NCI-H2029 (cell line): ENCODE results near the gene RPS19BP1.

Experiments used
- DNase-seq: peaks from one replicate; lab custom pipeline; 2025; lab: John Stamatoyannopoulos, UW

The RPS19BP1 gene

DNA sequence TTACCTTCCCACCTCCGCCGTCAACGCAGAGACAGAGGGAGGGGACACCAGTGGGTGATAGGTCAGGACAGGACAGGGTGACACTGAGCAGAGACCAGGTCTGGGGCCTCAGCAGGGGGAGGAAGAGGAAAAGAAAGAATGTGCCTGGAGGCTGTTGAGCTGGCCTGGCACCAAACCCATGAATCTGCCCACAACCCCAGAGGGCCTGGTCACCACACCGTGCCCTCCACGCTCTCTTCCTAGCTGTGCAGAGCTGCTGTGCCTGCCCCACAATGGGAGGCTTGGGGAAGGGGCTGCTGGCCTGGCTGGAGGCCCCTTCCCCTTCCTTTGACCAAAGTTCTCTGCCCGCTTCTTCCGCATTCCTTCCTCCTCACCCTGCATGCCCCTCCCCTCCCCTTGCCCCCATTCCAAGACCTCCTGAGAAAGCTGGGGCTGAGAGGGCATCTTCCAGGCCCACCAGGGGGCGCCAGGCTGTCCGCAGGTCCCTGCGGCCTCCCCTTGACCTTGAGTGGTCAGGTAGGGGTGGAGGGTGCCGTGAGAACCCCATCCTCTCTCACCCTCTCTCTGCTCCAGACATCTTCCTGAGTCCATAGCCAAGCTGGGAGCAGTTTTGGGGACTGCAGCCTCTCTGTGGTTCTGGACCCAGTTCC, 27.0 kb upstream of the RPS19BP1 start:
- DNase-seq, result no peak

GRCh38 chr22:39558950-39559349, 26.4 kb upstream of the RPS19BP1 start:
- DNase-seq, result no peak

DNA sequence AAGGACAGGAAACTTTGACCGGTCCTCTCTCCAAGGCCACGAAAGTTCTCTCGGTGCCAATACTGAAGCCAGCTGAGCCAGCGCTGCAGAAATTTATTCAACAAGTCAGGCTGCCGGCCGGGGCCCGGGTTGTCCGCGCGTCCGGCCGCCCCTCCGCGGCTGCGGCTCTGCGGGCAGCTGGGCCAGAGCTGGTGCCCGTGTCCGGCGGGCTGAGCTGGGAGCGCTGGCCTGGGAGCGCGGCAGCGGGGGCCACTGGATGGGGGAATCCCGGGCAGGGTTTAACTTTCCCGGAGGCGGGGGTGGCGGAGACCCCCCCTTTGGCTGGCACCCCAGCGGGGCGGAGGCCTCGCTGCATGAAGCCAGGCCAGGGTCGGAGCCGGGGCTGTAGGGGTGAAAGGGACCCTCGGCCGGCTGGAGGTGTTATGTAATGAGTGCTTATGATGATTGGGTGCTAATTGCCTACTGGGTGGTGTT, 25.7 kb upstream of the RPS19BP1 start:
- DNase-seq, result no peak

DNA sequence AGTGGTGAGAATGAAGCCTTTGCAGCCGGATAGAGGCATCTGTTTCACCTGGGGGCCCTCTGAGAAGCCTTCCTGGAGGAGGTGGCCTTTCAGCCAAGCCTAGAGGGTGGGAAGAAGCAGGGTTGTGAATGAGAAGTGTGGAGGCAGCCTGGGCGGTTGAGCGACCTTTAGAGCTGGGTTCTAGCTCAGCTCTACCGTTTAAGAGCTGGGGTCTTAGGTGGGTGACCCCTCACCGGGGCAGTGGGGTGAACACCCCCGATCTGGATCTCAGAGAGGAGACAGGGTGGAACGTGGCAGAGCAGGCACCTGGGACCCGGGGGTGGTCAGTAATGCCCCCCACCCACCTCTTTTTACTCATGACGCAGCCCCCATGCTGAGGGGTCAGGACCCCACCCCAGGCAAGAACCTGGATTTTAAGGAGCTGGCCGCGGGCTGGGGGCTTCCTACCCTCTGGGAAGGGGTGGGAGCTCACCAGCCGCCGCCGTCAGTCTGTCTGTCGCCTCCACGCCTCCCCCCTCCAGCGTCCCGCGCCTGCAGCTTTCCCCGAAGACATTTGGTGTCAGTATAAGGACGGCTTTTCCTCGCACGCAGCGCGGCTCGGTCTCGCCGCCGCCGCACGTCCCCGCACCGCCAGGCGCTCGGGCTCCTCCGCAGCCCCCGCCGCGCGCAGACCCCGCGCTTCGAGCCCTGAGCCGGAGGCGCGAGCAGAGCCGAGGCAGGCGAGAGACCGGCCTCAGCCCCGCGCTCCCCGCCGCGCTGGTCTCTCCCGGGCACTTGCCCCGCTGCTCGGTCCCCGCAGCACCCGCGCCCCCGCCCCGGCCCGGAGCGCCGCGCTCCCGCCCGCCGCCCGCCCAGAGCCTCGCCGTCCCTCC, 24.7 kb upstream of the RPS19BP1 start:
- DNase-seq, result no peak

- DNase-seq, result no peak
These were observed 21.6 kb upstream of the RPS19BP1 start for GRCh38 chr22:39554151-39554550.

GRCh38 chr22:39553429-39553828, 20.9 kb upstream of the RPS19BP1 start:
- DNase-seq, result no peak

DNA sequence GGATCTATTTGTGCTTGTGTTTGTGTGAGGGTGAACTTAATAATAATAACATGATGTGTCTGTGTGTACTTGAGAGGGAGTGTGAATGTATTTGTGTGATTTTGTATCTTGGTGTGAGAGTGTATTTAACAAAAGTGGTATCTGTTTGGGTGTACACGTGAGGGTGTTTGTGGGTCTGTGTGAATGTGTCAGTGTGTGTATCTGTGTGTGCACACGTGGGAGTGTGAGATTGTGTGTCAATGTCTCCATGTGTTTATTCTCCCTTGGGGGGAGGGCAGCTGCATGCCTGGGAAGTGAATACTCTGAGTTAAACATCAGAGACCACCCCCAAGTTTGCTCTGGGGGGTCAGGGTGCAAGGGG, 15.0 kb upstream of the RPS19BP1 start:
- DNase-seq, result no peak

DNA sequence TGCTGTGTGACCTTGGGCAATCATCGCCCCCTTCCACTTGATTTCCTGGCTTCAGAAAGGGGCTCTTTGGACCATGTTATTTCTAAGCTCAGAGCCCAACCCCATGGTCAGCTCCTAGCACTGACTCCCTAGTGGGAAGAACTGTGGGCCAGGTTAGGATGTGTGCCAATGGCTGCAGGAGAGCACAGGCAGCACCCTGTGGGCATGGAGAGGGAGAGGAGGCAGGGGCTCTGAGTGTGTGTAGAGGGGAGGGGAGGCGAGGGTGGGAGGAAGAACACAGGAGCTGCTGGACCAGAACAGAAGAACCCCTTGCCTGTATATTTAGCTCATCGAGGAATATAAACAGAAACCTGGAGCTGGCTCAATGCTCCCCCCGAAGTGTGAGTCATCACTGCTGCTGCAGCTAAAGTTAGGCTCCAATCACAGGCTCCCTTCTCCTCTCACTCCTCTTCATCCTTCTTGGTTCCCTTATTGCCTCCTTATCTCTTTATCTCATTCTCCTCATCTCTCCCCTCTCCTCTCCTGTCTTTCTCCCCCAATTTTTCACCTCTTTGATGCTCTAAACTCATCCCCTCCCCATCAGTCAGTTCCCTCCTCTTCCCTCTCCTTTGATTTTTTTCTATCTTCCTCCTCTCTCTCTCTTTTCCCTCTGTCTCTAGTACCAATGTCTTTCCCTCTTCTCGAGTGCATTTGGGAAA, 14.5 kb upstream of the RPS19BP1 start:
- no peak for DNase-seq

DNA sequence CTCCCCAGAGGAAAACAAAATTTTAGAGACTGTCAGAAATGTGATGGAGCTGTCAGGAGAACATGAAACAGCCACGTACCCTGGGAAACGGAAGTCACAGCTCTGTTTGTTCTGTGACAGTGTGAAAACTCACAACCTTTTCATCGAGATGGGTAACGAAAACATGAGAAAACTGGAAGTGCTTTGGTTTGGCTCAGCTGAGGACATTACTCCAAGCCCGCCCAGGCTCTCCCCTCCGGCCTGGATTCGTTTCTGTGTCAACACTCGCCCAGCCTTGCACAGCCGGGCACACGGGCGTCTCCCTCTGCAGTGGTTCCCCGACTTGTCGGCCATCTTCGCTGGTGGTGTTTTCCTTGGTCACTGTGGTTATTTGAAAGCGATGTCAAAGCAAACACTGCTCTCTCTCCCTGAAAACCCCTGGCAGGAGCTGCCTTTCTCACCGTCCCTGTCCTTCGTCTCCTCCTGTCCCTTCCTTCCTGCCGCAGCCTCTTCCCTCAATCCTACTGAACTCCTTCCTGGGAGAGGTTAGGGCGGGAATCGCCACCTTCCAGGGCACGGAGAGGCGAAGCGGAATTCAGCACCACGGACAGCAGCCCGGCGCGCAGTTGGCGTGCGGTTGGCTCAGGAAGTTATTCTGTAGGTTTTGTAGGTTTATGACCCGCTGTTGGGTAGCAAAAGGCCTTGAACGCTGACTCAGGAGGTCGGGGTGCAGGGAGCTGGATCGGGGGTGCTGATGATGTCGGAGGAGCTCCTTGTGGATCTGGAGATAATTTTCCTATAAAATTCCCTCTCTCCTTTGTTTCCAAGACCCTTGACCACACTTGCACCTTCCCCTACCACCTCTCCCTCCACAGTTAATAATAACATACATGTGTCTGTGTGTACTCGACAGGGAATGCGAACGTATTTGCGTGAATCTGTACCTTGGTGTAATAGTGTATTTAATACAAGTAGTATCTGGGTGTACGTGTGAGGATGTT, 13.1 kb upstream of the RPS19BP1 start:
- no peak for DNase-seq

- DNase-seq, result no peak
These were observed 10.5 kb upstream of the RPS19BP1 start for GRCh38 chr22:39543095-39543494.

GRCh38 chr22:39537975-39538374, 5.4 kb upstream of the RPS19BP1 start:
- DNase-seq, result no peak

- DNase-seq, result no peak
These were observed 4.2 kb upstream of the RPS19BP1 start for GRCh38 chr22:39536711-39537110.

DNA sequence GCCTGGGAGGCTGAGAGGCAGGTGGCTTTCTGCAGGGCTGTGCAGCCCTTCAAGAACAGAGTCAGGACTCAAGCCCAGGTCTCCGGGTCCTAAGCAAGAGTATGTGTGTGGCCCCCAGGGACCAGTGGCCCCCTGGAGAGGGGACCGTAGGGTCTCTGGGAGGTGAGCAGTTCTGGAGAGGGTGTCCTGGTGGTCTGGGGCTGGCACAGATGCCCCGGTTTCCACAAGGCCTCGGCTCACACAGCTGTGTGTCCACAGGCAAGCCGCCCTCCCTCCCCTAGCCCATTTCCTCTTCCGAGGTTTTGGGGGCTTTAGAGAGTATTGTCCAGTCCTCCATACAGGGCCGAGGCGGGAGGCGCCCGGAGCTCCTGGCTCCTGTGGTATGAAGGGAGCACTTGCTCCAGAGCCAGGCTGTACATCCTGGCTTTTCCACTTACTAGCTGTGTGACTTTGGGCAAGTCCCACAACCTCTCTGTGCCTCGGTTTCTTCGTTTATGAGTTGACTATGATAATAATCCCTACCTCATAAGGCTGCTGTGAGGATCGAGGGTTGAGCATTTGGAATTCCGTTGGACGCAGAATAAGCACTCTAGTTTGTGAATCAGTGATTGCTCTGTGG, 3.4 kb upstream of the RPS19BP1 start:
- no peak for DNase-seq

GRCh38 chr22:39535357-39535725, 2.8 kb upstream of the RPS19BP1 start:
- DNase-seq, result no peak

GRCh38 chr22:39534591-39535356, 2.2 kb upstream of the RPS19BP1 start:
- peak; percentile 32 for DNase-seq

GRCh38 chr22:39534092-39534506, 1.6 kb upstream of the RPS19BP1 start:
- no peak for DNase-seq

DNA sequence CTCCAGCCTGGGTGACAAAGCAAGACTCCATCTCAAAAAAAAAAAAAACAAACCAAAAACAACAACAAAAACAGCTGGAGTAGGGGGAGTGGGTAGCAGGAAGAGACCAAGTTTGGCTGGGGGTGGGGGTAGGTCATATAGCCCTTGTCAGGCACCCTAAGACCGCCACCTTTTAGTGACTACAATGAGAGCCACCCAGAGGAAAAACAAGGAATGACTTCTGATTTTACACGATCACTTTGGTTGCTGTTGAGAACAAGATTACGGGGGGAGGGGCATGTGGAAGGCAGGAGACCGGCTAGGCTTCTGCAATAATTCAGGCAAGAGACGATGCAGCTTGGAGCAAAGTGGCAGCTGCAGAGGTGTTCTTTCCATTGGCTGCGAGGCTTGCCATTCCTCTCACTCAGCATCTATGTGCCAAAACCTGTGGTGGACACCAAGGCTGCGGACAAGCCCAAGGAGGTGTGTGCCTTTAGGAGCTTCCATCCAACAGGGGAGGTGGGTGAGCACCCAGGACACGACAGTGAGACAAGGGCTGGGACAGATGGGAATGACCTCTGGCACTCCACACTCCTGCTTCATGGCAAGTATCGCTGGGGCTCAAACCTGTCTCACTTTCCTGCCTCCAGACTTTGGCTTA, 1.7 kb downstream of the RPS19BP1 start:
- no peak for DNase-seq

GRCh38 chr22:39530116-39530515, 2.4 kb downstream of the RPS19BP1 start:
- DNase-seq, result no peak

DNA sequence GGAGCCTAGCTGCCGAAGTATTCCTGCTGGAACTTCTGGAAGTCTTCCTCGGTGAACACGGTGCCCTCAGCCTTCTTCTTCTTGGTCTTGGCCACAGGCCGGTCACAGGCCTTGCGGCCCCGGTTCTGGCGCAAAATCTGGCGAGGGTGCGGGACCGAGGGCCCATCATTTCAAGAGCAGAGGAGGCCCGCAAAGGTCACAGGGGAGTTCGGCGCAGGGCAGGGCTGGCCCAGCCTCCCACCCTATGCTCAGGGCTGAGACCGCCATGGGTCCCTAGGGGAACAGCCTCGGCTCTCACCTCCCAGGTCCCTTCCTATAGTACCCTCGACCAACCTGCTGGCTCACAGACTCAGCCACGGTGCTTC, 3.1 kb downstream of the RPS19BP1 start:
- DNase-seq, result no peak
